Stimulated activated memory B cell treated with anti-CD40 and anti-IgM and Interleukin-4, amounts not matched to agents 10 μg/mL and 1 μg/mL and 100 μg/mL, for 72 hours (primary cell): ENCODE results near the gene CRYZL1.

Experiments used
- ATAC-seq: fragments of 150-1000 bp; cut with Tn5 transposase; 2 replicates; pipeline ENCODE4 v1.10.0; 2021
- H3K27ac Mint-ChIP-seq: one replicate; pipeline ENCODE4 v1.8.0; 2022; ENCODE audit warnings: mild to moderate bottlenecking, mixed read lengths
- H3K27me3 Mint-ChIP-seq: one replicate; pipeline ENCODE4 v1.8.0; 2022; ENCODE audit warnings: mixed read lengths
- H3K36me3 Mint-ChIP-seq: one replicate; pipeline ENCODE4 v1.8.0; 2022; ENCODE audit warnings: mixed read lengths
- H3K4me1 Mint-ChIP-seq: one replicate; pipeline ENCODE4 v1.8.0; 2022; ENCODE audit warnings: mixed read lengths
- H3K4me3 Mint-ChIP-seq: one replicate; pipeline ENCODE4 v1.8.0; 2022; ENCODE audit warnings: mild to moderate bottlenecking, moderate library complexity, mixed read lengths
- H3K9me3 Mint-ChIP-seq: one replicate; pipeline ENCODE4 v1.8.0; 2022; ENCODE audit warnings: mixed read lengths

The CRYZL1 gene

DNA sequence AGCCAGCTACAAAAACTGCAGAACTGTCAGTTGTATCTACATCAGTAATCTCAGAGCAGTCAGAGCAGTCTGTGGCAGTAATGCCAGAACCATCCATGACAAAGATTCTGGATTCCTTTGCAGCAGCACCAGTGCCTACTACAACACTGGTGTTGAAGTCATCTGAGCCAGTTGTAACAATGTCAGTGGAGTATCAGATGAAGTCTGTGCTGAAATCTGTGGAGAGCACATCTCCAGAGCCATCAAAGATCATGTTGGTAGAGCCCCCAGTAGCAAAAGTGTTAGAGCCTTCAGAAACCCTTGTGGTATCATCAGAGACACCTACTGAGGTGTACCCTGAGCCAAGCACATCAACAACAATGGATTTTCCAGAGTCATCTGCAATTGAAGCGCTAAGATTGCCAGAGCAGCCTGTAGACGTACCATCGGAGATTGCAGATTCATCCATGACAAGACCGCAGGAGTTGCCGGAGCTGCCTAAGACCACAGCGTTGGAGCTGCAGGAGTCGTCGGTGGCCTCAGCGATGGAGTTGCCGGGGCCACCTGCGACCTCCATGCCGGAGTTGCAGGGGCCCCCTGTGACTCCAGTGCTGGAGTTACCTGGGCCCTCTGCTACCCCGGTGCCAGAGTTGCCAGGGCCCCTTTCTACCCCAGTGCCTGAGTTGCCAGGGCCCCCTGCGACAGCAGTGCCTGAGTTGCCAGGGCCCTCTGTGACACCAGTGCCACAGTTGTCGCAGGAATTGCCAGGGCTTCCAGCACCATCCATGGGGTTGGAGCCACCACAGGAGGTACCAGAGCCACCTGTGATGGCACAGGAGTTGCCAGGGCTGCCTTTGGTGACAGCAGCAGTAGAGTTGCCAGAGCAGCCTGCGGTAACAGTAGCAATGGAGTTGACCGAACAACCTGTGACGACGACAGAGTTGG, 91.4 kb downstream of the CRYZL1 start:
- Mint-ChIP-seq H3K4me1 (peaks cover 29% of the 10 kb centered on the region), H3K36me3 (peaks cover 30% of the 10 kb centered on the region), H3K9me3 (no peaks in the 10 kb centered on the region), H3K4me3 (no peak overlapping the region), H3K27ac (no peak overlapping the region), H3K27me3 (no peaks in the 10 kb centered on the region)
- ATAC-seq: no peak

DNA sequence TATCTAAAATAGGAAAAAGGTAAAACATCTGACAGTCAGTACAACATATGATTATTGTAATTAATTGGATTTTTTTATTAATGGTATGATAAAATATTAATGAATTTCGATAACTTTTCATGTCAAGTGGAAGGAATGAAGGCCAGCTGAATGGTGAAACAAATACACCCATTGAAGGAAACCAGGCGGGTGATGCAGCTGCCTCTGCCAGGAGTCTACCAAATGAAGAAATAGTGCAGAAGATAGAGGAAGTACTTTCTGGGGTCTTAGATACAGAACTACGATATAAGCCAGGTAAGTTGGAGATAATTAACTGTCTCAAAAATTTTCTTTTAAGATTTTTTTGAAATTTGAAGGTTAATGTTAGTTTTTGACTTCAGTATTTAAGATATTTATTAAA, 95.5 kb downstream of the CRYZL1 start:
- H3K27ac Mint-ChIP-seq: no peak overlapping the region
- no peaks in the 10 kb centered on the region for H3K27me3 Mint-ChIP-seq
- H3K4me3 Mint-ChIP-seq: no peak overlapping the region
- peaks cover 9% of the 10 kb centered on the region for H3K36me3 Mint-ChIP-seq
- peaks cover 32% of the 10 kb centered on the region for H3K4me1 Mint-ChIP-seq
- no peaks in the 10 kb centered on the region for H3K9me3 Mint-ChIP-seq
- ATAC-seq: no peak

DNA sequence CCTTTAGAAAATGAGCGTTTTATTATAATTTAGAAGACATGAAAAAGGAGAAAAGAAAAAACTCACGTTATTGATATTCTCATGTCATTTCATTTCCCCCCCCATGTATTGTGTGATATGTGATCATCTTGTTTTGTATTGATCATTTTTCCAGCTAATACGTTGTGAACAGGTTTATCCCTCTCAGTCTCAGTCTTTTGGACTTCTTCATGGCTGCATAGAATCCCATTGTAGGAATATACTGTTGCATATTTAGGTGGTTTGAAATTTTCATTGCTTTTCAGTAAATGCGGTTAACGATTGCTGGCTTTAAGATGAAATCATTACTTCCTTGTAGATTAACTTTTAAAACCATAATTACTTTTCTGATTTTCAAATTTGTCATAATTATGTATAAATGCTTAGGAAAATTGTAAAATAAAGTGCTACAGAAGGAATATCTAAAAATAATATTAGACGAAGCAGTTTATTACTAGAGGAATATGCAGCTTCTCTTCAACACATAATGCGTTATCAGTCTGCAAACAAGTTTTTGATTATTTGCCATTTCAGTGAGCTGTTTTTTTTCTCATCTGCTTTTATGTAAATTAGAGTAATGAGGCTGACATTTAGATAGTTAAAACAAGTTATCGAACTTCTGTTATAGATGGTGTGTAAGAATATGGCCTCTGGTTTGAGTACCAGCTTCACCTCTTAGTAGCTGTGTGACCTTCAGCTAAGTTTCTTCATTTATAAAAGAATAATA, 96.9 kb downstream of the CRYZL1 start:
- Mint-ChIP-seq H3K9me3 (no peaks in the 10 kb centered on the region), H3K4me1 (peaks cover 41% of the 10 kb centered on the region), H3K27ac (peak overlapping the region; percentile 97), H3K4me3 (peak overlapping the region; percentile 98), H3K36me3 (peaks cover 6% of the 10 kb centered on the region), H3K27me3 (no peaks in the 10 kb centered on the region)
- ATAC-seq: no peak

DNA sequence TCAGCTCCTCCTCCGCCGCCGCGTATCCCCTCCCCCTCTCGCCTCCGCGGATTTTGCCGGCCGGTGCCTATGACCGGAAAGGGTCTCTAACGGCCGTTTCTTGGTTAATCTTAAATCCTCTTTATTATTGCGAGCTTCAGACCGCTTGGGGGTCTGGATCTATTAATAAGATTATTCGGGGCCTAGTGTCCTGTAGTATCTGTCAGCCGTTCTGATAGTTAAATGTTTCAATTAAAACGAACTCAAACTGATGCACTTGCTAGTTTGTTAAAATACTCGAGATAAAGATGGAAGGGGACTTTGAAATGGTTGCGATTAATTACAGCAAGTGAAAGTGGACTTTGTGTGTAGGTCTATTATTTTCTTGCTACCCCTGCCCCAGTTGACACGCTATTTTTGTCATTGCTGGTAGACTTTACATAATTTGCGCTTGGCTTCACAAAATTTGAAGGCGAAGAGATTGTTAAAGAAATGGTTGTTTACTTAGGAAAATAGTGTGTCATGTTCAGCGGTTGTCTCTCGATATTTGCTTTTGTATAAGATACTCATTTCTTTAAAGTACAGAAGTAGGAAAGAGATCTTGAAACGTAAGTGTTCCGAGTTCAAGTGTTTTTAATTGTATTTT, 97.9 kb downstream of the CRYZL1 start:
- no peak for ATAC-seq
- H3K4me1 Mint-ChIP-seq: peaks cover 33% of the 10 kb centered on the region

DNA sequence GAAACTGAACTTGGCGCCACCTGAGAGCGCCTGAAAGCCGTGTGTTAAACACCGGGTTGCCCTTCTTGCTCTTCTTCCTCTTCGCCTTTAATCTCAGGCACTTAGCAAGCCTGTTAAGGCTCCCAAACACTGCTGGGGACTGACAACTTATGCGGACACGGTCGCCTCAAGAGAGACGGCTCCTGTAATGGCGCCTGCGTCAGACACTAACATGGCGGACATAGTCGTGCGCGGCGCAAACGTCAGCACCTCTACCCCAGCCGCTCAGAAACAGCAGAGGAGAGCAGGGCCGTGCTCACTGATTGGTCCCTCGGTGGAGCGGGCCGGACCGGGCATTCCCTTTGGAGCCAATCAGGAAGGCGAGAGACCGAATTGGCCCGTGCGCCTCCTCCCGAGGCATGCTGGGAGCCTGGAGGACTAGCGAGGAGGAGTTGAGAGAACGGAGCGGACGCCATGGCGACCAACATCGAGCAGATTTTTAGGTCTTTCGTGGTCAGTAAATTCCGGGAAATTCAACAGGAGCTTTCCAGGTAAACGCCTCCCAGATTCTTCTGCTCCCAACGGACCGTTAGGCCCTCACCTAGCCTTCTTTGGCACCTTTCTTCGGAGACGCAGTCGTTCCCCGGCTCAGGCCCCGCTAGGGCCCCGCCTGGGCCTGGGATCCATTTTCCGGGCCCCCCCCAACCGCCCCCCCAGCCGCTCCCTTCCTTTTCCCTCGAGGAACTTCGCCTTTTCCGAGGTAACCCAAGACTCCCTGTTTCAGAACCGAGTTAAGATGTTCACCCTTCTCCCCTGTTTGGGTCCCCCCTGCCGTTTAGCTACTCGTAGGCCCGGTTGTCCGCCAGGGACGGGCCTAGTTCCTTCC, 98.7 kb downstream of the CRYZL1 start, which contains the start of gene SON:
Gene SON (plus strand): TSS at position 399 of the 865 bp plus-strand sequence. CDS start 55 bp downstream, at position 454.
- Mint-ChIP-seq H3K27ac (peak within 1 kb of the TSS; percentile 97), H3K27me3 (no peaks in the 10 kb centered on the region), H3K9me3 (no peaks in the 10 kb centered on the region), H3K4me1 (peaks cover 33% of the 10 kb centered on the region), H3K4me3 (peak within 1 kb of the TSS; percentile 98), H3K36me3 (peaks cover 6% of the 10 kb centered on the region)
- ATAC-seq: peak; percentile 99

More for the DNA sequence above, 97.9 kb downstream of the CRYZL1 start:
- Mint-ChIP-seq H3K4me3 (peak overlapping the region; percentile 98), H3K9me3 (no peaks in the 10 kb centered on the region), H3K36me3 (peaks cover 6% of the 10 kb centered on the region), H3K27me3 (no peaks in the 10 kb centered on the region), H3K27ac (peak overlapping the region; percentile 97)

DNA sequence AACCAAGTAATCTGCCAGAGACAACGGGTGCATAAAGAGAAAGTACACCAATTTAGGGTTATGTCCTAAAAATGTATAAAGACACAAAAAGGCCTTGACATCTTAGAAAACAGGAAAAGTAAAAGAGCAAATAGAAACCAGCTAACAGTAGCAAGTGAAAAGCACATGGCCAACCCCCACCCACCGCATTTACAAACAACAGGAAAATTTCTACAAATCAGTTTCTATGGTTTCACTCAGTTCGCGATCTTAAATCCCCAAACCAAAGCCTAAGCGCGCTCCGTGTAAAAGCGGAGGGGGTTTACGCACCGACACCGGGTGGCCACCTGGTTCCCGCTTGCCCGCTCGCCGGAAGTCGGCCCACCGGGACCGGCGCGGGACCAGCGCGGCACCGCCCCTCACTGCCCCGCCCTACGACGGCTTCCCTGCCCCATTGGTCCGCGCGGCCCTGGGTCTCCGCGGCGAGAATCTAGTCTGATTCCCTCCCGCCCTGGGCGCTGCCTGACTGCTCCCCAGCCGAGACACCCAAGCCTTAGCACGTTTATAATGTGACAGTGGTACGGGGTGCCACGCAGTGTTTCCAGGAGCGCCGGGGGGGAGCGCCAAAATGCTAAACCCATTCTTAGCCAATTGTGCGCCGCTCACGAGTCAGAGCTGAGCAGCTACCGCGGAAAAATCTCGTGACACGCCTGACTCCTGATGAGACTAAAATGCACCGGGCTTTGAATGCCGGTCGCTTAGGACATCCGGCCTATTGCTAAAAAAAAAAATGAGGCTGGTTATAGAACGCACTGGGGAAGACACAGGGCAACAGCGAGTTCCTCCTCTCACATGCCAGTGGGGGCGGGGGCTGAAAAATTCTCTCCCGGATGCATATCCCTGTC, 99.5 kb downstream of the CRYZL1 start, which contains the start of gene GART:
Gene GART (minus strand): TSS at position 362 of the 884 bp plus-strand sequence. CDS start 2,802 bp downstream, outside the sequence.
- Mint-ChIP-seq H3K27me3 (no peaks in the 10 kb centered on the region), H3K36me3 (peaks cover 14% of the 10 kb centered on the region), H3K4me3 (peak within 1 kb of the TSS; percentile 98), H3K27ac (peak within 1 kb of the TSS; percentile 97), H3K9me3 (peaks cover 2% of the 10 kb centered on the region), H3K4me1 (peaks cover 40% of the 10 kb centered on the region)
- peak; percentile 86 for ATAC-seq

DNA sequence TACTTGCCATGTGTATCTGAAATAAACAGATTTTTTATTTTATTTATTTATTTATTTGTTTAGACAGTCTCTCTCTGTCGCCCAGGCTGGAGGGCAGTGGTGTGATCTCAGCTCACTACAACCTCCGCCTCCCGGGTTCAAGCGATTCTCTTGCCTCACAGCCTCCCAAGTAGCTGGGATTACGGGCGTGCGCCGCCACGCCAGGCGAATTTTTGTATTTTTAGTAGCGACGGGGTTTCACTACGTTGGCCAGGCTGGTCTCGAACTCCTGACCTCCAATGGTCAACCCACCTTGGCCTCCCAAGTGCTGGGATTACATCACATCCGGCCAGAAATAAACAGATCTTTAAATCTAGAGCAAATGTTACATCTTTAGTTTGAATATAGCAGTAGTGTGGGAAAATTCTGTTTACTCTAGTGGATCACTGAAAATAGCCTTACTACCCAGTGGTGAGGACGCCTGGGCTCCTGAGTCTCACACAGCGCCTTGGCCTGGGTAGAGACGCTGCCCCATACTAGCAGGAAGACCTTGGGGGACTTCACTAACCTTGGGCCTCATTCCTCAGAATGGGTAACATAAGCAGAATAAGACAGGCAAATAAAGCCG, 100.3 kb downstream of the CRYZL1 start:
- peak overlapping the region; percentile 98 for H3K4me3 Mint-ChIP-seq
- H3K36me3 Mint-ChIP-seq: peaks cover 19% of the 10 kb centered on the region
- peaks cover 2% of the 10 kb centered on the region for H3K9me3 Mint-ChIP-seq
- H3K4me1 Mint-ChIP-seq: peaks cover 40% of the 10 kb centered on the region
- no peak for ATAC-seq
- H3K27ac Mint-ChIP-seq: peak overlapping the region; percentile 97
- no peaks in the 10 kb centered on the region for H3K27me3 Mint-ChIP-seq

DNA sequence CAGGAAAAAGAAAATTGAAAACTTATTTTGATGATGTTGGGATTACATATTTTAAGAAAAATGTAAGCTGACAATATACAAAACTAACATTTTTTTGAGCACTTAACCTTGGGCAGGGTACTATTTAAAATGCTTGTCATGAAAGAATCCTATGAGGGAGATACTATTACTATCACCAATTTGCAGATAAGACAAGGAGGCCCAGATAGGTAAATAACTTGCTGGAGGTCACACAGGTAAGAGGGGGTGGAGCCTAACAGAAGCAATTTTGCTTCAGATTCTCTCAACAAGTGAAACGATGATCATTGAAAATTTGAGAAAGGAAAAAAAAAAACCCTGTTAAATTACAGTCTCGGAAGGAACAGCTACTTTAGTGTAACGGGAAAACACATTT, 100.8 kb downstream of the CRYZL1 start:
- peaks cover 19% of the 10 kb centered on the region for H3K36me3 Mint-ChIP-seq
- peaks cover 36% of the 10 kb centered on the region for H3K4me1 Mint-ChIP-seq
- H3K27me3 Mint-ChIP-seq: no peaks in the 10 kb centered on the region
- peak overlapping the region; percentile 97 for H3K27ac Mint-ChIP-seq
- peaks cover 2% of the 10 kb centered on the region for H3K9me3 Mint-ChIP-seq
- peak overlapping the region; percentile 98 for H3K4me3 Mint-ChIP-seq
- ATAC-seq: no peak

DNA sequence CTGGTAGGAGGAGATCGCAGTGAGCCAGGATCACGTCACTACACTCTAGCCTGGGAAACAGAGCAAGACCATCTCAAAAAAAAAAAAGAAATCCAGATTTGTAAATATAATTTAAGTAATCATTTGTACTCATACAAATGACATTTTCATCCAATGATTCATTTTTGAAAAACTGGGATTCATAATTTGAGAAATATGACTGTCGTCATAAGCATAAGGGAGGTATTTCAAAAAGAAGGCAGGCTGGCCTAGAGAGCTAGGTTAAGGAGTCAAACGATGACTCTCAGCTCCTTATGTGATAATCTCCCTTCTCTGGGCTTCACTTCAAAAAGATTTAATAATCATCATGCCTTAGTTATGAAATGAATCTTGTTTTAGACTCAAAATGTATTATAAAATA, 101.9 kb downstream of the CRYZL1 start:
- Mint-ChIP-seq H3K36me3 (peaks cover 19% of the 10 kb centered on the region), H3K4me1 (peaks cover 34% of the 10 kb centered on the region), H3K27ac (no peak overlapping the region), H3K27me3 (no peaks in the 10 kb centered on the region), H3K9me3 (peaks cover 2% of the 10 kb centered on the region), H3K4me3 (no peak overlapping the region)
- no peak for ATAC-seq
